OCI-LY1 (cell line): ENCODE data around the gene ADIRF.
"Not testable (repeated sequence)": the region's sequence is repeated elsewhere in the genome, so short reads cannot be mapped to it uniquely, and the experiment has no call there.

Experiments
- H2AFZ ChIP-seq: fragments of 200-600 bp; sonication (generic), shearing (Covaris generic); 2 replicates; pipeline ENCODE4 v1.6.0; 2014; ENCODE audit warnings: antibody characterized with exemption, mild to moderate bottlenecking, low read length
- H3F3A ChIP-seq: fragments of 200-600 bp; sonication (generic), shearing (Covaris generic); 2 replicates; pipeline ENCODE4 v1.6.0; 2014; ENCODE audit warnings: mild to moderate bottlenecking, antibody characterized with exemption, low read length, moderate library complexity; ENCODE audit not compliant: insufficient read depth
- H3K27ac ChIP-seq: fragments of 200-600 bp; sonication (generic); 2 replicates; pipeline ENCODE4 v1.5.1; 2014; ENCODE audit warnings: low read length, mixed run types, mild to moderate bottlenecking, low read depth; ENCODE audit not compliant: poor library complexity, severe bottlenecking
- H3K27me3 ChIP-seq: fragments of 200-600 bp; sonication (generic); 2 replicates; pipeline ENCODE4 v1.6.0; 2014; ENCODE audit warnings: antibody characterized with exemption, mild to moderate bottlenecking, low read length, moderate library complexity; ENCODE audit not compliant: insufficient read depth
- H3K36me3 ChIP-seq: fragments of 200-600 bp; sonication (generic); 2 replicates; pipeline ENCODE4 v1.6.1; 2014; ENCODE audit warnings: mild to moderate bottlenecking, antibody characterized with exemption, low read length, moderate library complexity, mixed read lengths; ENCODE audit not compliant: insufficient read depth
- H3K4me1 ChIP-seq: fragments of 200-600 bp; sonication (generic); 2 replicates; pipeline ENCODE4 v1.5.1; 2014; ENCODE audit warnings: mild to moderate bottlenecking, low read length, moderate library complexity; ENCODE audit not compliant: insufficient read depth, severe bottlenecking
- H3K4me2 ChIP-seq: fragments of 200-600 bp; sonication (generic), shearing (Covaris generic); 2 replicates; pipeline ENCODE4 v1.6.1; 2014; ENCODE audit warnings: low read length
- H3K4me3 ChIP-seq: fragments of 200-600 bp; sonication (generic); 2 replicates; pipeline ENCODE4 v1.5.1; 2014; ENCODE audit warnings: low read length, low read depth, mild to moderate bottlenecking, mixed read lengths; ENCODE audit not compliant: poor library complexity, severe bottlenecking
- H3K79me2 ChIP-seq: fragments of 200-600 bp; shearing (Covaris generic); 2 replicates; pipeline ENCODE4 v1.6.1; 2016; ENCODE audit warnings: mixed run types, low read length, mixed read lengths; ENCODE audit not compliant: insufficient read depth
- H3K9ac ChIP-seq: fragments of 200-600 bp; sonication (generic), shearing (Covaris generic); 2 replicates; pipeline ENCODE4 v1.6.1; 2014; ENCODE audit warnings: mild to moderate bottlenecking, low read length, mixed read lengths
- H3K9me2 ChIP-seq: fragments of 200-600 bp; sonication (generic), shearing (Covaris generic); 2 replicates; pipeline ENCODE4 v1.6.1; 2014; ENCODE audit warnings: low read depth, mild to moderate bottlenecking, low read length, mixed read lengths
- H3K9me3 ChIP-seq: fragments of 200-600 bp; shearing (Covaris generic); 2 replicates; pipeline ENCODE4 v1.6.1; 2014; ENCODE audit warnings: low read length, mixed read lengths
- H4K20me1 ChIP-seq: fragments of 200-600 bp; sonication (generic), shearing (Covaris generic); 2 replicates; pipeline ENCODE4 v1.6.0; 2016; ENCODE audit warnings: mild to moderate bottlenecking, low read length; ENCODE audit not compliant: insufficient read depth
- CTCF ChIP-seq: fragments of 200-600 bp; sonication (generic), shearing (Covaris generic); IDR thresholded peaks from 2 replicates; pipeline ENCODE4 v1.5.1; 2017; ENCODE audit warnings: mild to moderate bottlenecking, antibody characterized with exemption, low read length, moderate library complexity, mixed read lengths
- EZH2 ChIP-seq: fragments of 200-600 bp; sonication (generic), shearing (Covaris generic); IDR thresholded peaks from 2 replicates; pipeline ENCODE4 v1.8.0; 2017; ENCODE audit warnings: borderline replicate concordance, mixed run types, mild to moderate bottlenecking, antibody characterized with exemption, low read length, moderate library complexity, mixed read lengths

Gene ADIRF

GRCh38 chr10:86979296-86979818, 11.1 kb downstream of the ADIRF start:
- no peaks in the 10 kb centered on the region for H3K79me2 ChIP-seq
- TF ChIP-seq CTCF (no peak), EZH2 (no peak)
- no peak overlapping the region for H3K27ac ChIP-seq
- no peaks in the 10 kb centered on the region for H3K4me1 ChIP-seq
- H3K9me3 ChIP-seq, result no peaks in the 10 kb centered on the region
- H3K36me3 ChIP-seq, result no peaks in the 10 kb centered on the region
- no peak overlapping the region for H2AFZ ChIP-seq
- no peak overlapping the region for H3K9ac ChIP-seq
- no peaks in the 10 kb centered on the region for H3F3A ChIP-seq
- H3K27me3 ChIP-seq, result no peaks in the 10 kb centered on the region
- no peak overlapping the region for H3K4me2 ChIP-seq
- H3K9me2 ChIP-seq, result no peaks in the 10 kb centered on the region
- no peaks in the 10 kb centered on the region for H4K20me1 ChIP-seq
- H3K4me3 ChIP-seq, result no peak overlapping the region

- Histone ChIP-seq H3F3A (no peaks in the 10 kb centered on the region), H3K27ac (no peak overlapping the region), H2AFZ (no peak overlapping the region), H3K4me2 (no peak overlapping the region), H3K36me3 (no peaks in the 10 kb centered on the region), H3K9me2 (no peaks in the 10 kb centered on the region), H3K27me3 (no peaks in the 10 kb centered on the region), H3K9ac (no peak overlapping the region), H3K4me3 (no peak overlapping the region), H3K9me3 (no peaks in the 10 kb centered on the region), H3K4me1 (no peaks in the 10 kb centered on the region), H3K79me2 (no peaks in the 10 kb centered on the region), H4K20me1 (no peaks in the 10 kb centered on the region)
- no peak for TF ChIP-seq EZH2
- no peak for TF ChIP-seq CTCF
These were observed 11.7 kb downstream of the ADIRF start for GRCh38 chr10:86979977-86980448.

GRCh38 chr10:86981020-86981419, 12.7 kb downstream of the ADIRF start:
- not testable (repeated sequence) for H3K27ac ChIP-seq, H3K79me2 ChIP-seq, H3K4me1 ChIP-seq, H3K9me3 ChIP-seq, H3K4me2 ChIP-seq, H2AFZ ChIP-seq, H3F3A ChIP-seq, H3K27me3 ChIP-seq, H4K20me1 ChIP-seq, H3K4me3 ChIP-seq, H3K9me2 ChIP-seq, H3K9ac ChIP-seq, H3K36me3 ChIP-seq

GRCh38 chr10:86981716-86982115, 13.4 kb downstream of the ADIRF start:
- H3K4me3 ChIP-seq, result no peak overlapping the region
- no peaks in the 10 kb centered on the region for H3K36me3 ChIP-seq
- no peak overlapping the region for H2AFZ ChIP-seq
- no peak overlapping the region for H3K9ac ChIP-seq
- H3K79me2 ChIP-seq, result no peaks in the 10 kb centered on the region
- no peak for TF ChIP-seq CTCF
- TF ChIP-seq EZH2, result no peak
- no peaks in the 10 kb centered on the region for H3K9me2 ChIP-seq
- H3K27ac ChIP-seq, result no peak overlapping the region
- H3K4me2 ChIP-seq, result no peak overlapping the region
- no peaks in the 10 kb centered on the region for H3K4me1 ChIP-seq
- H3K27me3 ChIP-seq, result no peaks in the 10 kb centered on the region
- no peaks in the 10 kb centered on the region for H4K20me1 ChIP-seq
- no peaks in the 10 kb centered on the region for H3F3A ChIP-seq
- H3K9me3 ChIP-seq, result no peaks in the 10 kb centered on the region

- H3K79me2 ChIP-seq, H3K9me3 ChIP-seq, H3K36me3 ChIP-seq, H3K4me1 ChIP-seq, H4K20me1 ChIP-seq, H3K4me2 ChIP-seq, H2AFZ ChIP-seq, H3K27me3 ChIP-seq, H3K9me2 ChIP-seq, H3K27ac ChIP-seq, H3F3A ChIP-seq, H3K9ac ChIP-seq, H3K4me3 ChIP-seq: not testable (repeated sequence)
These were observed 16.2 kb downstream of the ADIRF start for GRCh38 chr10:86984498-86984897.
